NCI-H2227 (cell line): ENCODE results near the gene TEAD2.

Experiments
- DNase-seq: peaks from one replicate; lab custom pipeline; 2025; ENCODE audit not compliant: unreplicated experiment; lab: John Stamatoyannopoulos, UW

Gene TEAD2

GRCh38 chr19:49348305-49349189 lies 13.7 kb downstream of the TEAD2 start:
- no peak for DNase-seq

- DNase-seq, result peak; percentile 79
These were observed 14.4 kb downstream of the TEAD2 start for GRCh38 chr19:49347835-49348234.

GRCh38 chr19:49347191-49347590 lies 15.0 kb downstream of the TEAD2 start:
- no peak for DNase-seq

DNA sequence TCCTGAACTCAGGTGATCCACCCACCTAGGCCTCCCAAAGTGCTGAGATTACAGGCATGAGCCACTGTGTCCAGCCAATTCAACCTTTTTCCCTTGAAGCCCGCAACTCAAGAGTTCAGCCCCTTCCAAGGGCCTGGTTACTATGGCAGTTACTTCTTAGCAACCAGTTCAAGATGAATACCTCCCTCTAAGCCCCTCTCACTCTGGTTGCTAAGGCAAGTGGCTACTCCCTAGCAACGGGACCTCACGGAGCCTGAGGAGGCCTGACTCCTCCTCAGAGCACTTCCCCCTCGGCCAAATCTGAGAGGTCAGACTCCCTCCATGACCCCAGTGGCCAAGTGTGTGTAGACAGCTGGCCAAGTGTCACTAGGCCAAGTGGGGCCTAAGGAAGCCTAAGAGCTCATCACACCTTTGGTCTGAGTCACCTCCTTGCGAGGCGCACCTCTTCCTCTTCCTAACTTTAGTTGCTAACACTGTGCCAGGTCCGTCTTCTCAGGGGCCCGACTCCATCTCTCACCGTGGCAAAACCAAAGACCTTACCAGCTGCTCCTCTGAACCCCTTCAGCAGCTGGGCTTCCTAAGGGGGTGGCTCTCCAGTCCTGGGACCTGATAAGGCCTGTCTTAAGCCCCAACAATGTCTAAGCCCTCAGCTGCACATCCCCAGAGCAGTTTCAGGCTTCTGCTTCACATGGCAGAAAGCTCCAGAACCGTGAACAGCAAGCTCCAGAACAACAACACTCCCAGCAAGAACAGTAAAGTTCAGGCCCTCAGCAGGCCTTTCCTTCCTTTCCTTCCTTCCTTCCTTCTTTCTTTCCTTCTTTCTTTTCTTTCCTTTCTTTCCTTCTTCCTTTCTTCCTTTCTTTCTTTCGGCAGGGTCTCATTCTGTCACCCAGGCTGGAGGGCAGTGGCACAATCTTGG lies 17.5 kb downstream of the TEAD2 start:
- DNase-seq, result peak; percentile 31

DNA sequence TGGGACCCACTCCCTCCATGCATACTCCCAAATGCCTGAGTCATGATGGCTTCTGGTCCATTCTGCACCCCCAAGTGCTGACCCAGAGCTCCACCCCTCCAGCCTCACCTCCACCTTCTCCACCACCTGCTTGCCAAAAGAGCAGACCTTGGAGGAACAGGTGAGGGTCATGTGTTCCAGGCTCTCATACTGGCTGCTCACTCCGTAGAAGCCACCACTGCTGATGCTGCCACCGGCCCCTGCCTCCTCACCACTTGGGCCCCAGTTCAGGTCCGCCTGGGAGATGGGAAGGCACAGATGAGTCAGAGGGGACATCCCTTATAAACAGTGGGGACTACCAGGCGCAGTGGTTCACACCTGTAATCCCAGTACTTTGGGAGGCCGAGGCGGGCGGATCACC lies 19.1 kb downstream of the TEAD2 start:
- DNase-seq, result no peak

- DNase-seq, result no peak
These were observed 19.9 kb downstream of the TEAD2 start for GRCh38 chr19:49342291-49342721.

DNA sequence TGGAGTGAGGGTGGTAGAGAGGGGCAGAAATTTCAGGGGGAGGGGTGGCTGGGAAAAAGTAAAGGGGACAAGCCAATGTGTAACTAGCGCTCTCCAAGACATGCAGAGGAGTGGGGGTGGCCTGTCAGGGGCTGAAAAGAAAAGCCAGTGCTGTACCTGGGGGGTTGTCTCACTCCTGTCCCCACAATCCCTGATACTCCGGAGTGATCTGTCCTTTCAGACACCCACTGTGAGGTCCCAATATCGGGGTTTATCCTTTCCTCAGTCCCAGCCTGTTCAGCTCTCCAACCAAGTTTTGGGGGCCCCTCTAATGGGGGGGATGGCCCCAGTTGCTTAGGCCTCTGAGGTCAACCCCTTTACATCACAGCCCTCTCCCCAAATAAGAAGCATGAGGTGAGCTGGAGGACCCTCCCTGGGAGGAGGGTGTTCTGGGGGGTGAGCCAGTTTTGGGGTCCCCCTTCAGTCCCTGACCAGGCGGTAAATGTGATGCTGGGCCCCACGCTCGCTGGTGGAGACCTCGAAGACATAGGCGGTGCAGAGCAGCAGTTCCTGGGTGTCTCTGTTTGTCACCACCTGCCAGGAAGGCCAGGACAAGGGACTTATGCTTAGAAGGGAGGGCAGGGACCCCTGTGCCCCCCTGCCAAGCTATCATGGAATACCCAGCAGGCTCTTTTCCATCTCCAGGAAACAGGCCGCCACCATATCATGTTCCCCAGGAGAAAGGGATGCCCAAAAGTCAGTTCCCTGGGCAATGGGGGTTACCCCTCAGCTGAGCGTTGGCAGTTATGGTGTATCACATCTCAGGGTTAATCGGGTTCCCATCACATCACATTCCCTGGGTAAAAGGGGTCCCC lies 21.1 kb downstream of the TEAD2 start:
- no peak for DNase-seq

DNA sequence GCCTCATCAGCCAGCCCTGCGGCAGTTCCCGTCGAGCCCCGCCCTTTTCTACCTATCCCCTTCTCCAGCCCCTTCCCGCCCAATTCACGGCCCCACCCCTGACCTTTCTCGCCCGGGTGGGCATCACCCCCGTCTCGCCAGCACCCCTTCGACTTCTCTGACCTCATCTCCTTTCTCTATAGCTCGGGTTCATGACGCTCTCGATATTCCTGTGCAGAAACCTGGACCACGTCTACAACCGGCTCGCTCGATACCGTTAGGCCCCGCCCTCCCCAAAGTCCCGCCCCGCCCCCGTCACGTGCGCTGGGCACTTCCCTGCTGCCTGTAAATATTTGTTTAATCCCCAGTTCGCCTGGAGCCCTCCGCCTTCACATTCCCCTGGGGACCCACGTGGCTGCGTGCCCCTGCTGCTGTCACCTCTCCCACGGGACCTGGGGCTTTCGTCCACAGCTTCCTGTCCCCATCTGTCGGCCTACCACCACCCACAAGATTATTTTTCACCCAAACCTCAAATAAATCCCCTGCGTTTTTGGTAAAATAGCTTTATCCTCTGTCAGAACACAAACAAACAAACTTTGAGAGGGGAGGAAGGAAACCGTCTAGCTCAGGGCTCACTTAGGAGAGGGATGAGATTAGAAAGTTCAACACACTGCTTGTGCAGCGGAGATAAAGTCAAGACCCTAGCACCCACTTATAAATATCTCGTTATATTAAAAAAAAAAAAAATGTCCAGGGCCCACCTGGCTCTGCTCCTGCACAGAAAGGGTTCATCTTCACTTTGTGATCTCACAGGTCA lies 21.9 kb downstream of the TEAD2 start:
- DNase-seq, result peak; percentile 65

- DNase-seq, result peak; percentile 90
These were observed 22.7 kb downstream of the TEAD2 start for GRCh38 chr19:49339301-49340068.

DNA sequence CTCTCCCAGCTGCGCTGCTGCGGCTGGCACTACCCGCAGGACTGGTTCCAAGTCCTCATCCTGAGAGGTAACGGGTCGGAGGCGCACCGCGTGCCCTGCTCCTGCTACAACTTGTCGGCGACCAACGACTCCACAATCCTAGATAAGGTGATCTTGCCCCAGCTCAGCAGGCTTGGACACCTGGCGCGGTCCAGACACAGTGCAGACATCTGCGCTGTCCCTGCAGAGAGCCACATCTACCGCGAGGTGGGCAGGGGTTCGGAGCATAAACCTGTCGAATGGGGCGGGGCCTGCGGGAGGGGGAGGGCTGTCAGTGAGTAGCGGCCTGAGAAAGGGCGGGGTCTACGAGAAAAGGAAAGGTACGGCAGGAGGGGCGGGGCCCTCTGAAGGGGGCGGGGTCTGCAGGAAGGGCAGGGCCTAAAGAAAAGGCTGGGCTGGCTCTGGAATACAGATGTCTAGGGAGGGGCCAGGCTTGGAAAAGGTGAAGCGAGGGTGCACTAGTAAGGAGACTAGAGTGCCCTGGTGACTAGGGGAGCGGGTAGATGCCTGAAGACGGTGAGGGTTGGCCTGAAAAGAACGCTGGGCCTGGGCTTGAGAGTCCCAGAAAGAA lies 23.4 kb downstream of the TEAD2 start:
- DNase-seq, result peak; percentile 34

DNA sequence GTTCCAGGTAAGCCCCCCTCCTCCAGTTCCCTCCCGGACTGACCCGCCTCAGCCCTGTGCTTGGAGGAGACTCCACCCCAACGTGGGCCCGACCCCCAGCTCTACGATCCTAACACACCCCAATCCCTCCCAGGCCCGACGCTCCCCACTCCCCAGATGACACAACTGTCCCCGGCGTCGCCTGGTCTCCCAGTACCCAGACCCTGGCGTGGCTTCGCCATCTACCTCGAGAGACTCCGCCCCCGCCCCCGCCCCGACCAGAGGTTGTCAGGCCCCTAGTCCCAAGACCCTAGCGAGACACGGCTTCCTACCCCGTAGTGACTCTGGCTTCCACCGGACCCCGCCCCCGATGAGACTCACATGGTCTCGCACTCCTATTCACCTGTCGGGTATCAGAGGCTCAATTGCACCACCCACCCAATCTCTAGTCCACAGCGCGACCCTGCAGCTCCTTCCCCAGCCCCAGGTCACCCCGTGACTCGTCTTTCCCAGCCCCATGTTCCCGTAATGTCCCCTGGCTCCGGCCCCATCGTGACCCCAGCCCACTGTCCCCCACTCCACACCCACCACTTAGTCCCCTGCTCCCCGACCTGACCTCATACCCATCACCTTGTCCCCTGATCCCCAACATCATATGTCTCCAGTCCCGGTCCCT lies 24.1 kb downstream of the TEAD2 start:
- no peak for DNase-seq

GRCh38 chr19:49337267-49338022 lies 24.8 kb downstream of the TEAD2 start:
- DNase-seq, result no peak

GRCh38 chr19:49336482-49337266 lies 25.5 kb downstream of the TEAD2 start:
- no peak for DNase-seq

- no peak for DNase-seq
These were observed 26.3 kb downstream of the TEAD2 start for GRCh38 chr19:49335784-49336481.

DNA sequence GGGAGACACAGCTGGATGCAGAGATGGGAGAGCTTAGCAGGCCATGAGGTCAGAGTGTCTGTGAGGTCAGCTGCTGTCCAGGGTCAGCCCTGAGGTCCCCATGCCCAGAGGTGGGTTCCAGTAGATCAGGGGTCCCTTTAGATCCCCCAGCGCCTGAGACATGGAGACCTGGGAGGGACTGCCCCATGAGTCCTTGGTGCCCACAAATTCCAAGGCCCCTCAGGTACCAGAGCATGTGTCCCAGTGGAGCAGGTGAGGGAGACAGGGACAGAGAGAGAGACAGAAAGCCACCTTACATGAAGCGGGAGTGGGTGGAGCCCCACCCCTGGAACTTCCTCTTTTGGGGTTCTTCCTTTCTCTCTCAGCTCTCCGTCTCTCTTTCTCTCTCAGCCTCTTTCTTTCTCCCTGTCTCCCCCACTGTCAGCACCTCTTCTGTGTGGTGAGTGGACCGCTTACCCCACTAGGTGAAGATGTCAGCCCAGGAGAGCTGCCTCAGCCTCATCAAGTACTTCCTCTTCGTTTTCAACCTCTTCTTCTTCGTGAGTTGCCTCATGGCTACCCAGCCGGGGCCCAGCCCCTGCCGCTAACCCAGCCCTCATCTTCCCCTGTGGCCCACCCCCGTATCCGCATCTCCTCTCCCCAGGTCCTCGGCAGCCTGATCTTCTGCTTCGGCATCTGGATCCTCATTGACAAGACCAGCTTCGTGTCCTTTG lies 27.0 kb downstream of the TEAD2 start, which contains the start of gene CD37:
Gene CD37, plus strand, starts transcription at position 336 of the 713 bp plus-strand sequence. Its CDS starts 135 bp downstream, at position 471.
- DNase-seq, result no peak
